Esophagus squamous epithelium (tissue), 5 donors: ENCODE measurements around the gene SUSD1. TPM values are rescaled to one million over a fixed set of nuclear protein-coding genes. Genes with fewer than 3 reads are reported as not detected.
A peak's percentile ranks its signal among the peaks of the same experiment; 100 is the strongest.

Experiments
- DNase-seq: peaks from one replicate; lab custom pipeline; 2025; lab: John Stamatoyannopoulos, UW
- H3K27ac ChIP-seq, 4 donors: fragments of 200-600 bp; sonication (generic); one replicate each; pipeline ENCODE4 v1.5.1; 2016 to 2019; ENCODE audit warnings: mild to moderate bottlenecking in 1 of 4
- H3K27me3 ChIP-seq, 4 donors: fragments of 200-600 bp; sonication (generic); 1 replicate in 3 of 4; 2 replicates in 1 of 4; pipeline versions ENCODE4 v1.5.1 to v1.6.0; 2017 to 2021; ENCODE audit warnings: antibody characterized with exemption in 1 of 4
- H3K36me3 ChIP-seq, 3 donors: fragments of 200-600 bp; sonication (generic); one replicate each; pipeline ENCODE4 v1.5.1; 2016 to 2019
- H3K4me1 ChIP-seq, 3 donors: fragments of 200-600 bp; sonication (generic); one replicate each; pipeline ENCODE4 v1.5.1; 2017 to 2019
- H3K4me3 ChIP-seq, 4 donors: fragments of 200-600 bp; sonication (generic); 1 replicate in 3 of 4; 2 replicates in 1 of 4; pipeline ENCODE4 v1.5.1; 2016 to 2019; ENCODE audit warnings: mild to moderate bottlenecking in 2 of 4, moderate library complexity in 1 of 4
- H3K9me3 ChIP-seq, 3 donors: fragments of 200-600 bp; sonication (generic); one replicate each; pipeline ENCODE4 v1.5.1; 2016 to 2019
- CTCF ChIP-seq, 6 experiments: fragments of 450-650 bp in 4 of 6; fragments of 200-600 bp in 2 of 6; sonication (generic) in 2 of 6; IDR thresholded peaks; one replicate each; pipeline ENCODE4 v1.5.1; 2016 to 2019; ENCODE audit warnings: antibody characterized with exemption in 6 of 6, mild to moderate bottlenecking in 4 of 6, moderate library complexity in 4 of 6
- POLR2A ChIP-seq, 4 donors: fragments of 450-650 bp; IDR thresholded peaks; one replicate each; pipeline ENCODE4 v1.6.1; 2017; ENCODE audit warnings: antibody characterized with exemption in 4 of 4, mild to moderate bottlenecking in 4 of 4, moderate library complexity in 3 of 4
- WGBS, 2 donors: methylation state at CpG; one replicate each; pipeline ENCODE4 v1.1.5; 2018; 5-methylcytosine and 5-hydroxymethylcytosine counted together
- intact Hi-C: fragments of 100-400 bp; cut with DNase I; formaldehyde crosslinking; loops from one replicate; pipeline ENCODE4 v1.15.0; 2022
- total RNA-seq, 4 donors: library from RNA; depleted of rRNA; stranded (reverse); fragments of >200 nt; gene quantifications; one replicate each; pipeline ENCODE4 v1.1.0, GENCODE V29; 2016
- donor health status: DM: yes; HTN: yes; CAD: no.

The SUSD1 gene
- total RNA-seq, 4 donors from 2014 or later = 5.6 to 6.6 (median 6.5) TPM

- Histone ChIP-seq H3K36me3 (no peaks in the 10 kb centered on the region), H3K4me1 (peaks cover 0 to 63% (median 0%) of the 10 kb centered on the region in 3 donors), H3K4me3 (no peak overlapping the region), H3K9me3 (no peaks in the 10 kb centered on the region), H3K27ac (peak overlapping the region; percentile 41 to 84 (median 70)), H3K27me3 (no peaks in the 10 kb centered on the region)
- TF ChIP-seq POLR2A (IDR thresholded peaks at IDR 0.05) (no peak), CTCF (IDR thresholded peaks at IDR 0.05) (no peak)
- no peak for DNase-seq
- 48 to 58% methylated on average over 5 of the region's 5 CpGs for WGBS, 2 donors
- intact Hi-C loops = loop anchor here (10.0 kb wide), 1 partner anchor 734 kb away; no protein-coding TSS in a partner anchor
These were observed 94.1 kb downstream of the SUSD1 start for GRCh38 chr9:112080831-112081542.

- Histone ChIP-seq H3K4me3 (no peak overlapping the region), H3K27me3 (no peaks in the 10 kb centered on the region), H3K27ac (peak overlapping the region in 2 of 4 donors; percentile 3 to 27), H3K4me1 (peaks cover 3 to 60% (median 10%) of the 10 kb centered on the region in 3 donors), H3K9me3 (no peaks in the 10 kb centered on the region), H3K36me3 (no peaks in the 10 kb centered on the region)
- intact Hi-C loops = loop anchor here (5.0 kb wide), 2 partner anchors 186 to 321 kb away; no protein-coding TSS in a partner anchor
- no peak for DNase-seq
- no peak for TF ChIP-seq CTCF (IDR thresholded peaks at IDR 0.05)
- no peak for TF ChIP-seq POLR2A (IDR thresholded peaks at IDR 0.05)
- 48 to 84% methylated on average over 6 of the region's 6 CpGs for WGBS, 2 donors
These were observed 96.7 kb downstream of the SUSD1 start for GRCh38 chr9:112078432-112078831.

GRCh38 chr9:112076814-112077213, 98.3 kb downstream of the SUSD1 start:
- H3K4me3 ChIP-seq = no peak overlapping the region
- WGBS, 2 donors = 69 to 79% methylated on average over 7 of the region's 7 CpGs
- H3K27me3 ChIP-seq = no peaks in the 10 kb centered on the region
- H3K27ac ChIP-seq = no peak overlapping the region
- H3K9me3 ChIP-seq = no peaks in the 10 kb centered on the region
- no peak for TF ChIP-seq CTCF (IDR thresholded peaks at IDR 0.05)
- TF ChIP-seq POLR2A (IDR thresholded peaks at IDR 0.05) = no peak
- intact Hi-C loops = loop anchor here (5.0 kb wide), 2 partner anchors 185 to 320 kb away; no protein-coding TSS in a partner anchor
- H3K36me3 ChIP-seq = no peaks in the 10 kb centered on the region
- no peak for DNase-seq
- H3K4me1 ChIP-seq = peaks cover 3 to 60% (median 10%) of the 10 kb centered on the region in 3 donors

- H3K27me3 ChIP-seq = no peaks in the 10 kb centered on the region
- no peaks in the 10 kb centered on the region for H3K9me3 ChIP-seq
- intact Hi-C loops = loop anchor here (5.0 kb wide), 2 partner anchors 183 to 318 kb away; no protein-coding TSS in a partner anchor
- H3K4me1 ChIP-seq = peaks cover 3 to 47% (median 13%) of the 10 kb centered on the region in 3 donors
- no peak for TF ChIP-seq POLR2A (IDR thresholded peaks at IDR 0.05)
- no peak for TF ChIP-seq CTCF (IDR thresholded peaks at IDR 0.05)
- no peaks in the 10 kb centered on the region for H3K36me3 ChIP-seq
- no peak for DNase-seq
- H3K4me3 ChIP-seq = no peak overlapping the region
- 10 to 19% methylated on average over 2 of the region's 2 CpGs for WGBS, 2 donors
- peak overlapping the region in 3 of 4 donors; percentile 58 to 67 (median 60) for H3K27ac ChIP-seq
These were observed 100.1 kb downstream of the SUSD1 start for GRCh38 chr9:112075009-112075378.
